Esophagus muscularis mucosa (tissue), 4 donors: ENCODE measurements around the gene MBL2. TPM values are rescaled to one million over a fixed set of nuclear protein-coding genes. Genes with fewer than 3 reads are reported as not detected.

Experiments used
- DNase-seq: peaks from one replicate; pipeline ENCODE4 v3.0.0-alpha.2; 2017; ENCODE audit errors: extremely low spot score
- H3K27ac ChIP-seq, 4 donors: fragments of 200-600 bp; sonication (generic); replicated peaks in 1 of 4; 1 replicate in 3 of 4; 2 replicates in 1 of 4; pipeline ENCODE4 v1.5.1; 2016 to 2019; ENCODE audit warnings: mild to moderate bottlenecking in 1 of 4
- H3K27me3 ChIP-seq, 4 donors: fragments of 200-600 bp; sonication (generic); one replicate each; pipeline versions ENCODE4 v1.5.1 to v1.6.0; 2016 to 2019
- H3K36me3 ChIP-seq, 4 donors: fragments of 200-600 bp; sonication (generic); one replicate each; pipeline ENCODE4 v1.5.1; 2016 to 2019
- H3K4me1 ChIP-seq, 4 donors: fragments of 200-600 bp; sonication (generic); one replicate each; pipeline ENCODE4 v1.5.1; 2016 to 2019
- H3K4me3 ChIP-seq, 4 donors: fragments of 200-600 bp; sonication (generic); 1 replicate in 2 of 4; 2 replicates in 2 of 4; pipeline ENCODE4 v1.5.1; 2016 to 2019; ENCODE audit warnings: mild to moderate bottlenecking in 4 of 4, moderate library complexity in 1 of 4
- H3K9me3 ChIP-seq, 4 donors: fragments of 200-600 bp; sonication (generic); 1 replicate in 3 of 4; 2 replicates in 1 of 4; pipeline ENCODE4 v1.5.1; 2016 to 2019
- CTCF ChIP-seq, 3 experiments: fragments of 200-600 bp in 2 of 3; fragments of 450-650 bp in 1 of 3; sonication (generic) in 2 of 3; IDR thresholded peaks; one replicate each; pipeline ENCODE4 v1.5.1; 2017 to 2019; ENCODE audit warnings: antibody characterized with exemption in 3 of 3, mild to moderate bottlenecking in 2 of 3, moderate library complexity in 1 of 3
- EP300 ChIP-seq: sonication (generic); formaldehyde crosslinking; IDR thresholded peaks from one replicate; pipeline ENCODE4 v1.6.1; 2017; ENCODE audit warnings: antibody characterized with exemption
- POLR2A ChIP-seq: fragments of 450-650 bp; IDR thresholded peaks from one replicate; pipeline ENCODE4 v1.6.1; 2017; ENCODE audit warnings: antibody characterized with exemption, moderate library complexity, mild to moderate bottlenecking, low read depth
- POLR2AphosphoS5 ChIP-seq, 2 donors: sonication (generic); formaldehyde crosslinking; IDR thresholded peaks; one replicate each; pipeline ENCODE4 v1.6.1; 2017; ENCODE audit warnings: antibody characterized with exemption in 2 of 2
- WGBS: methylation state at CpG from one replicate; pipeline ENCODE4 v1.1.5; 2018; 5-methylcytosine and 5-hydroxymethylcytosine counted together
- intact Hi-C: fragments of 100-400 bp; cut with DNase I; formaldehyde crosslinking; loops from one replicate; pipeline ENCODE4 v1.15.1; 2023
- total RNA-seq, 4 donors: library from RNA; depleted of rRNA; stranded (reverse); fragments of >200 nt; gene quantifications; one replicate each; pipeline versions ENCODE4 v1.1.0 to v1.2.1, GENCODE V29; 2016

MBL2 gene
- total RNA-seq, 4 donors from 2014 or later = 0.06 TPM; not detected in 3

- H3K27ac ChIP-seq = no peak overlapping the region
- H3K36me3 ChIP-seq = no peaks in the 10 kb centered on the region
- no peaks in the 10 kb centered on the region for H3K27me3 ChIP-seq
- H3K4me1 ChIP-seq = no peaks in the 10 kb centered on the region
- intact Hi-C loops = no loop called here
- WGBS = 81% methylated on average over 2 of the region's 2 CpGs
- no peaks in the 10 kb centered on the region for H3K9me3 ChIP-seq
- H3K4me3 ChIP-seq = no peak overlapping the region
- DNase-seq = no peak
- TF ChIP-seq POLR2AphosphoS5 (IDR thresholded peaks at IDR 0.05) (no peak), CTCF (IDR thresholded peaks at IDR 0.05) (no peak), POLR2A (no peak), EP300 (no peak)
Measured at GRCh38 chr10:52810761-52811160, 38.2 kb upstream of the MBL2 start.

GRCh38 chr10:52807803-52808202, 35.2 kb upstream of the MBL2 start:
- no peak for DNase-seq
- no peak overlapping the region for H3K4me3 ChIP-seq
- H3K27ac ChIP-seq = no peak overlapping the region
- TF ChIP-seq POLR2AphosphoS5 (IDR thresholded peaks at IDR 0.05) = no peak
- TF ChIP-seq EP300 = no peak
- TF ChIP-seq POLR2A = no peak
- no peak for TF ChIP-seq CTCF (IDR thresholded peaks at IDR 0.05)
- no peaks in the 10 kb centered on the region for H3K4me1 ChIP-seq
- no peaks in the 10 kb centered on the region for H3K9me3 ChIP-seq
- no peaks in the 10 kb centered on the region for H3K27me3 ChIP-seq
- intact Hi-C loops = no loop called here
- 68% methylated on average over 2 of the region's 2 CpGs for WGBS
- H3K36me3 ChIP-seq = no peaks in the 10 kb centered on the region

GRCh38 chr10:52805414-52806285, 33.1 kb upstream of the MBL2 start:
- no peaks in the 10 kb centered on the region for H3K36me3 ChIP-seq
- no peaks in the 10 kb centered on the region for H3K27me3 ChIP-seq
- no peak overlapping the region for H3K4me3 ChIP-seq
- intact Hi-C loops = no loop called here
- no peaks in the 10 kb centered on the region for H3K9me3 ChIP-seq
- no peak overlapping the region for H3K27ac ChIP-seq
- no peak for DNase-seq
- TF ChIP-seq EP300 = no peak
- no peak for TF ChIP-seq POLR2A
- no peak for TF ChIP-seq CTCF (IDR thresholded peaks at IDR 0.05)
- no peak for TF ChIP-seq POLR2AphosphoS5 (IDR thresholded peaks at IDR 0.05)
- no peaks in the 10 kb centered on the region for H3K4me1 ChIP-seq
- WGBS = 85% methylated on average over 25 of the region's 25 CpGs

GRCh38 chr10:52801947-52802346, 29.4 kb upstream of the MBL2 start:
- TF ChIP-seq CTCF (IDR thresholded peaks at IDR 0.05) = no peak
- TF ChIP-seq POLR2A = no peak
- no peak for TF ChIP-seq EP300
- no peak for TF ChIP-seq POLR2AphosphoS5 (IDR thresholded peaks at IDR 0.05)
- Histone ChIP-seq H3K4me1 (no peaks in the 10 kb centered on the region), H3K27me3 (no peaks in the 10 kb centered on the region), H3K36me3 (no peaks in the 10 kb centered on the region), H3K27ac (no peak overlapping the region), H3K9me3 (no peaks in the 10 kb centered on the region), H3K4me3 (no peak overlapping the region)
- intact Hi-C loops = no loop called here
- 0% methylated on average over 1 of the region's 1 CpG for WGBS
- DNase-seq = no peak

GRCh38 chr10:52786098-52786497, 13.5 kb upstream of the MBL2 start:
- no peak overlapping the region for H3K4me3 ChIP-seq
- H3K9me3 ChIP-seq = no peaks in the 10 kb centered on the region
- no peaks in the 10 kb centered on the region for H3K4me1 ChIP-seq
- no peaks in the 10 kb centered on the region for H3K36me3 ChIP-seq
- WGBS = 89% methylated on average over 5 of the region's 5 CpGs
- intact Hi-C loops = no loop called here
- no peak for TF ChIP-seq CTCF (IDR thresholded peaks at IDR 0.05)
- TF ChIP-seq EP300 = no peak
- no peak for TF ChIP-seq POLR2A
- TF ChIP-seq POLR2AphosphoS5 (IDR thresholded peaks at IDR 0.05) = no peak
- no peak overlapping the region for H3K27ac ChIP-seq
- H3K27me3 ChIP-seq = no peaks in the 10 kb centered on the region
- DNase-seq = no peak
